NCI-H82 treated with DMSO at 0.1 percent for 48 hours (cell line): ENCODE measurements around the gene ABTB2.
"Not testable (repeated sequence)": the region's sequence is repeated elsewhere in the genome, so short reads cannot be mapped to it uniquely, and the experiment has no call there.

Experiments used
- DNase-seq: peaks from one replicate; lab custom pipeline; 2025; ENCODE audit not compliant: unreplicated experiment; lab: John Stamatoyannopoulos, UW

Gene ABTB2

DNA sequence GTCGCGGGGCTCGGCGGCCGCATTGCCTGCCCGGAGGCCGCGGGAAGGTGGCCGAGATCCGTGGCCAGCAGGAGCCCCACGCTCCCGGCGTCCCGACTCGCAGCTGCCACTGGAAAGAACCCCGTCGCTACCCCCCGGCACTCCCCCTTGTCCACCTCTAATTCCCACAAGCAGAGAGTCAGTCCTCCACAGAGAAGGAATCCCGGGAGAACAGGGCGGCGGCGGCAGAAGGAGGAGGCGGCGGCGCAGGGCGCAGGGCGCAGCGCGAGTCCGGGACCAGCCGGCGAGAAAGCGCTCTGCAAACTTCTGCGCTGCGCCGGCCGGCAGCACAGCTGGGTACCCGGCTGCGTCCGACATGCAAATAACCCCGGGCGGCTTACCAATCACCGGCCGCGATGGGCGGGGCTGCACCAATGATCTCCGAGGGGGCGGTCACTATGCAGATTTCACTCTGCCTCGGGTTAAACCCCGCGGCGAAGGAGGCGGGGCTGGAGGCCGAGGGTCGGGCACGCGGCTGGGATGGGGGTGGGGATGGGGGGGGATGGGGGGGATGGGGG, at the start of gene ABTB2:
Gene ABTB2 (minus strand): TSS at position 310 of the 557 bp plus-strand sequence.
- peak; percentile 79 for DNase-seq

DNA sequence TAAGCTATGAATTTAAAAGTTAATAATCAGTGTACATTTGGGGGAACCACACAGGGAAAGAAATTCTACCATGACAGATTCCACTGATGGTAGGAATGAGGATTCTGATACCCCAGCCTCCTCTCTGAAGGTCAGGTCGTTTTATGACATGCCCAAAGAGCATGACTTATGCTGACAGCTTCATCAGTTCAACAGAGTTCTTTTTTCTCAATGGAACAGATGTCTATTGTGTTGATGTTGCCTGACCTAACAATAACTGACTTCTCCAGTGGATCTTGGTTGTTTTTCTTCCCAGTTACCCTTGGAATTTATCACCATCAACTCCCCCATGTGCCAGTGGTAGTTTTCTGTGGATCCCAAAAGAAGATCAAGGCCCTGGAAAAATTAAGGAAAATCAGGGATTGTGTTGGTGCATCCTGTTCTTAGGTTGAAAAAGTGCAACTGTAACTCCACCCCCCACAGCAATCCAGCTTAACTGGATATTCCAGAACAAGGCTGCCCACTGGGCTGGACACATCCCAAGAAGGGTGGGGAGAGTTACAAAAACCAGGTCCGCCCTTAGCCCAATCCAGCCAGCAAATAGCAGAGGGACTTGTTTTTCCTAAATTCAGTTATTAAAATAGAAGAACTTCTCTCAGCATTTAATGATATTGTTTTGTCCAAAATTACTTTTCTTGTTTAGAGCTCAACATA, 49.5 kb upstream of the ABTB2 start:
- no peak for DNase-seq

DNA sequence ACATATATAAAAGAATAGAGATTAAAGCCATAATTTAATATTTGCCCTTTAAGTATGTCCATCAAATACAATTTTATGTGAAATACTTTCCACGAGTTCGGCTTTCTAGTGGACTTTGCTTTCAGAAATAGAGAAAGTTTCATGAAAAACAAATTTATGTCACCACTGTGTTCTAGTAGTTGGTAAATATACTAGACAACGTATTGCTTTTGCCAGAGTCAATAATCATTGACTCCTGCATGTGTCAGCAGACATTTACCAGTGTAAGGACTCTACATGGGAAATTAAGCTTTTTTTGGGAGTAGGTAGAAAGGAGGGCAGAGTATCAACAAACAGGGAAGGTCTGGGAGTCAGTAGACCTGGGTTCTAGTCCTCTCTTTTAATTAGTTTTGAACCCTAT, 48.6 kb upstream of the ABTB2 start:
- DNase-seq, result no peak

DNA sequence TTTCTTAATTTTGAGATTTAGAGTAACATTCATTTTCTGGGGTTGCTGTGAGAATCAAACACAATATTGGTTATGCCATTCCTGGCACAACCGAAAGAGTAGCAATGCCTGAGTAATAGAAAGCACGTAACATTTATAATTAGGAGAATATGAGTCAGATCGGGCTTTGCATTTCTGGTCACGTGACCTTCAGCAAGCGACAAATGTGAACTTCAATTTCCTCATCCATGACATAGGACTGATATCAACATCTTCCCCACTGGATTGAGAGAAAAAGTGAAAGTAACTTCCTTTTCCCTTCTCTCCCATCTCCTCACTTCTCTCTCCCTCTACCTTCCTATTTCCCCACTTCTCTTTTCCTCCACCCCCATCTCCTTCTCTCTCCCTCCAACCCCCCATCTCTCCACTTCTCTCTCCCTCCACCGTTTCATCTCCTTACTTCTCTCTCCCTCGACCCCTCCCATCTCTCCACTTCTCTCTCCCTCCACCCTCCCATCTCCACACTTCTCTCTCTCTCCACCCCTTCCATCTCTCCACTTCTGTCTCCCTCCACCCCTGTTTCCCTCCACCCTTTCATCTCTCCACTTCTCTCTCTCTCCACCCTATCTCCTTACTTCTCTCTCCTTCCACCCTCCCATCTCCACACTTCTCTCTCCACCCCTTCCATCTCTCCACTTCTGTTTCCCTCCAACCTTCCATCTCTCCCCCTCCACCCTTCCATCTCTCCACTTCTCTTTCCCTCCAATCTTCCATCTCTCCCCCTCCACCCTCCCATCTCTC, 47.5 kb upstream of the ABTB2 start:
- no peak for DNase-seq

GRCh38 chr11:34404280-34404679, 46.5 kb upstream of the ABTB2 start:
- DNase-seq, result no peak

GRCh38 chr11:34403431-34403830, 45.6 kb upstream of the ABTB2 start:
- no peak for DNase-seq

DNA sequence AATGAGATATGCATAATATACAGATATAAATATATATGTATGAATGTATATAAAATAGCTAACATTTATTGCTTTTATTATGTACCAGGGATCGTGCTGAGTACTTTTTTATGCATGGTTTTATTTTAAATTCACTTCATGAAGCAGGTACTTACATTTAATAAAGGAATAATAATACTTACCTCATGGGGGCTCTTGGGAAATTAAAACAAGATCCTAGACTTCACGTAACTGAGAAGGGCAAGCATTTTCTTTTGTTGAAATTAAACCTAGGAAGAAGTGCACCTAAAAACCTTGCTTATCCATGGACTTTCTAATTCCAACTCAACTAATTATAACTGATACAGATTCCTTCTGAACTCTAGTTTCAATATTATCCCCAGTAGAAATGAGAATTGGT, 40.0 kb upstream of the ABTB2 start:
- DNase-seq, result no peak

- no peak for DNase-seq
Observed at GRCh38 chr11:34397120-34397519, 39.3 kb upstream of the ABTB2 start.

GRCh38 chr11:34395916-34396550, 38.2 kb upstream of the ABTB2 start:
- DNase-seq, result no peak

DNA sequence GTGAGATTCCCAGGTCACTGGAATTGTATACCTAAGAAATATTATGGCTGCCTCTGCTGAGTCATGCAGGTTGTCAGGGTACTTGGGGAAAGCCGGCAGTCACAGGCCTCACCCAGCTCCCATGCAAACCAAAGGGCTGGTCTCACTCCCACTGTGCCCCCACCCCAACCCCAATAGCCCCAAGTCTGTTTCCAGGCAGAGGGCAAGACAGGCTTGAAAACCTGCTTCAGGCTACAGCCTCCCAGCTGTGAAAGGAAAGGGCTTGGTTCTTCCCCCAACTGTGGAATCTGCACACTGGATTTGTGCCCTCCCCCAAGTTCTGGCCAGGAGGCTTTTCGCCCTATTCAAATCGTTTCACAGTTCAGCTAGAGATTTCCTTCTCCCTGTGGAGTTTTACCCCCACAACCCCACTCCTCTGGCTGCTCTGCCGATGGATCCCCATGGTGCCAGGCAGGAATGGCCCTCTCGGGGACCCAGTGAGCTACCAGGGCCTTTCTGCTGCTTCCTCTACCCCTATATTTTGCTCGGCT, 37.0 kb upstream of the ABTB2 start:
- no peak for DNase-seq

GRCh38 chr11:34387653-34388052, 29.8 kb upstream of the ABTB2 start:
- no peak for DNase-seq

- DNase-seq, result not testable (repeated sequence)
Observed at GRCh38 chr11:34386356-34386755, 28.5 kb upstream of the ABTB2 start.

DNA sequence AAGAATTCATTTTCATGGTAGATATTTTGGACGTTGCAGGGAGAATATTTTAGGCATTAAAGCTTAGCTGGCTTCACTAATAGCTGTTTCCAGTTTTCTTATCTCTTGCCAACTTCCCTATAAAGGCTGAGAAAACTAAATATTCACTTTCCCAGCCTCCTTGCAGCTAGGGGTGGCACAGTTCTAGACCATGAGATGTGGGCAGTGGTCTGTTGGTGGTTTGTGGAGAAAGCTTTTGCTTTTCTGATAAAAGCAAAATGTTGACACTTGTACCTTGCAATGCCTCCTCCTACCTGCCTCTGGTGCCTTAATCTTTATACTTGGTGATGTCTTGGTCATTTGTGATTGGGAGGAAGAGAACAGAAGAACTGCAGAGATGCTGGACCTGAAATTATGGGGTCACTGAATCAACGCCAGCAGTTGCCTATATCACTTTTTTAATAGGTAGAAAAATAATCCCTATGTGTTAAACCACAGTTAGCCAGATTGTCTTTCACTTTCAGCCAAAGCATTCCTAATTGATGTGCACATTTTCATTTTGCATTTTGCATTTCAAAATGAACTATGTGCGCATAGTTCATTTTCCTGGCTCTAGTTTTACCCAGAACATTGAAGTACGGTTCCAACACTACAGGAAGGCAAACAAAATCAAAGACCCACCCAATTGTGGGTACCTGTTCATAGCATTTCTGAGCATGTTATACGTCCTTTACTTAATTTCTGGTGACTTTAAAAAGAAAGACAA, 24.9 kb upstream of the ABTB2 start:
- DNase-seq, result no peak

DNA sequence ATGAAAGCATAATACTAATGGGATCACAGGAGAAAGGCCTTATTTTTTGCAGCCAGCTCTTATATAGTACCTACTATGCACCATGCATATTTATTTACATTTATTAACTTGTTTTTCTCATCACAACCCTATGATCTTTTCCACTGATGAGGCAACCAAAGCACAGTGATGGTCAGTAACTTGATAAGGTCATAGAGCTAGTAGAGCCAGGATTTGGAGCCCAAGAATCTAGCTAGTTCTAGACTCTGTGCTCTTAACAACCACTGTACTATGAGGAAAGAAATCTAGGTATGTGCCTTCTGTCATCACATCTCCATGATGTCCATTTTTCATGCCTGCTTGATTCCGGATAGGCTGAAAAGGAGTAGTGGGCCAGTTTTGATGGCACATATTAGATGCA, 24.0 kb upstream of the ABTB2 start:
- no peak for DNase-seq

- DNase-seq, result no peak
Observed at GRCh38 chr11:34380696-34381095, 22.9 kb upstream of the ABTB2 start.

DNA sequence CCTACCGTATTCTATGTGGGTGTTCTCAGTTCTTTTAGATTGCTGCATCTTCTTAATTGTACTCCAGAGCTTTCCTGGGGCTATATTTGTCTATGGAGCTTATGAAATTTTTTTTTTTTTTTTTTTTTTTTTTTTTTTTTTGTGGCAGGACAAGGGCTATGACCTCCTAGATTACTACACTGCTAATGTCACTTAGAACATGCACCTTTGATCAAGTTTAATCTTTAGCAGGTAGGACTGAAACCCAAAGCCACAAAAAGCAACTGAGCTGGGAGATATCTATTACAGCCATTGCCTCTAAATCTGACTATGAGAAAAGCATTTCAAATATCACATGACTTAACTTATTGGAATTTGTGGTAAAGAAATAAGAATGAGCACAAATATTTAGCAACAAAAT, 21.7 kb upstream of the ABTB2 start:
- no peak for DNase-seq

GRCh38 chr11:34379079-34379478, 21.3 kb upstream of the ABTB2 start:
- no peak for DNase-seq

GRCh38 chr11:34373727-34374126, 15.9 kb upstream of the ABTB2 start:
- no peak for DNase-seq

- DNase-seq, result peak; percentile 0
Observed at GRCh38 chr11:34366522-34366921, 8.7 kb upstream of the ABTB2 start.

DNA sequence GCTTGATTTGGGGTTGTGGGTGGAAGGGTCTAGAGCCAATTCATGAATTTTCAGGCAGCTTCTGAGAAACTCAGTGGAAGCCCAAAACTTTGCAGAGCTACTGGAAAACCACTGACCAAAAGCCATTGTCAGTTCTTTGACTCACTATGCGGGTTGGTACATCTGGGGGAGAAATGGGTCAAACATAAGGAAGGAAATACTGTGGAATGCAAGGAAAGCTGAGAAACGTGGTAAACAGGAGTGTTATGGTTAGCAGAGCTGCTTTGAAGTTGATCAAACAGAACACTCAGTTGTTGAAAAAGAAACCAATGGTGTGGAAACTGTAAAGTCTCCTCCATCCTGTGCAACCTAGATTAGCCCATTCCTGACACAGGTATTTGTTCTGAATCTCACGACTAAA, 6.3 kb upstream of the ABTB2 start:
- DNase-seq, result no peak
